ENCODE data around the gene FOXS1.

Gene FOXS1

GRCh38 chr20:31860390-31861134 is 15.2 kb upstream of the FOXS1 start:
- no peak for DNase-seq

GRCh38 chr20:31859998-31860380 is 14.6 kb upstream of the FOXS1 start:
- DNase-seq, result no peak

- no peak for DNase-seq
These were observed 14.0 kb upstream of the FOXS1 start for GRCh38 chr20:31859266-31859997.

- DNase-seq, result no peak
These were observed 13.3 kb upstream of the FOXS1 start for GRCh38 chr20:31858760-31859083.

- no peak for DNase-seq
These were observed 12.7 kb upstream of the FOXS1 start for GRCh38 chr20:31857861-31858759.

- DNase-seq, result no peak
These were observed 11.1 kb upstream of the FOXS1 start for GRCh38 chr20:31856516-31856915.

GRCh38 chr20:31853481-31853880 is 8.1 kb upstream of the FOXS1 start:
- no peak for DNase-seq

GRCh38 chr20:31851240-31851955 is 6.0 kb upstream of the FOXS1 start:
- DNase-seq, result no peak

- DNase-seq, result no peak
These were observed 4.0 kb upstream of the FOXS1 start for GRCh38 chr20:31849306-31849930.

- no peak for DNase-seq
These were observed 2.9 kb upstream of the FOXS1 start for GRCh38 chr20:31848088-31848999.

GRCh38 chr20:31846793-31847138 is 1.4 kb upstream of the FOXS1 start:
- DNase-seq, result no peak

GRCh38 chr20:31844737-31845299 is 586 bp downstream of the FOXS1 start:
- DNase-seq, result no peak

GRCh38 chr20:31843881-31844280 is 1.5 kb downstream of the FOXS1 start:
- DNase-seq, result no peak

- DNase-seq, result no peak
These were observed 2.1 kb downstream of the FOXS1 start for GRCh38 chr20:31843288-31843687.

GRCh38 chr20:31842471-31843157 is 2.8 kb downstream of the FOXS1 start:
- no peak for DNase-seq

GRCh38 chr20:31841928-31842327 is 3.5 kb downstream of the FOXS1 start:
- DNase-seq, result no peak

GRCh38 chr20:31840906-31841816 is 4.2 kb downstream of the FOXS1 start:
- DNase-seq, result no peak

- no peak for DNase-seq
These were observed 5.5 kb downstream of the FOXS1 start for GRCh38 chr20:31839782-31840487.

All from effector CD8-positive, alpha-beta T cell (primary cell).